ENCODE measurements around the gene ZC3H12C. TPM values are rescaled to one million over a fixed set of nuclear protein-coding genes. Genes with fewer than 3 reads are reported as not detected.
"Not testable (repeated sequence)": the region's sequence is repeated elsewhere in the genome, so short reads cannot be mapped to it uniquely, and the experiment has no call there.

Gene ZC3H12C
- total RNA-seq, 1 donor from 2014 or later = 18.0 TPM

- DNase-seq (ENCODE audit: missing footprints); intact Hi-C loops (cut with DNase I); ATAC-seq: not testable (repeated sequence)
Measured at GRCh38 chr11:110192604-110193282, 99.6 kb downstream of the ZC3H12C start.

GRCh38 chr11:110194211-110194766, 101.1 kb downstream of the ZC3H12C start:
- intact Hi-C loops (cut with DNase I); ATAC-seq; DNase-seq (ENCODE audit: missing footprints): not testable (repeated sequence)

- no peak for DNase-seq (ENCODE audit: missing footprints)
- intact Hi-C loops (cut with DNase I) = no loop called here
Measured at GRCh38 chr11:110196241-110196754, 103.1 kb downstream of the ZC3H12C start.

GRCh38 chr11:110196884-110197420, 103.8 kb downstream of the ZC3H12C start:
- DNase-seq (ENCODE audit: missing footprints) (no peak), ATAC-seq (no peak)
- intact Hi-C loops (cut with DNase I) = no loop called here

More at GRCh38 chr11:110196241-110196754, 103.1 kb downstream of the ZC3H12C start:
- no peak for ATAC-seq

- DNase-seq (ENCODE audit: missing footprints) = no peak
- intact Hi-C loops (cut with DNase I) = loop anchor here (1.0 kb wide), 1 partner anchor 233 kb away; no protein-coding TSS in a partner anchor
- no peak for ATAC-seq
Measured at GRCh38 chr11:110198031-110198729, 105.0 kb downstream of the ZC3H12C start.

GRCh38 chr11:110199184-110199981, 106.2 kb downstream of the ZC3H12C start:
- DNase-seq (ENCODE audit: missing footprints) = no peak
- intact Hi-C loops (cut with DNase I) = no loop called here

GRCh38 chr11:110200241-110200640, 107.0 kb downstream of the ZC3H12C start:
- ATAC-seq = no peak
- intact Hi-C loops (cut with DNase I) = no loop called here
- no peak for DNase-seq (ENCODE audit: missing footprints)

More at GRCh38 chr11:110199184-110199981, 106.2 kb downstream of the ZC3H12C start:
- no peak for ATAC-seq

- intact Hi-C loops (cut with DNase I) = loop anchor here (1.0 kb wide), 2 partner anchors 166 to 176 kb away; no protein-coding TSS in a partner anchor
- no peak for ATAC-seq
Measured at GRCh38 chr11:110200836-110201235, 107.6 kb downstream of the ZC3H12C start.

GRCh38 chr11:110207123-110207522, 113.9 kb downstream of the ZC3H12C start:
- no peak for ATAC-seq
- intact Hi-C loops (cut with DNase I) = no loop called here
- no peak for DNase-seq (ENCODE audit: missing footprints)

More at GRCh38 chr11:110200836-110201235, 107.6 kb downstream of the ZC3H12C start:
- no peak for DNase-seq (ENCODE audit: missing footprints)

GRCh38 chr11:110208678-110209312, 115.6 kb downstream of the ZC3H12C start:
- DNase-seq (ENCODE audit: missing footprints); intact Hi-C loops (cut with DNase I); ATAC-seq: not testable (repeated sequence)

- intact Hi-C loops (cut with DNase I); DNase-seq (ENCODE audit: missing footprints); ATAC-seq: not testable (repeated sequence)
Measured at GRCh38 chr11:110209313-110209694, 116.1 kb downstream of the ZC3H12C start.

GRCh38 chr11:110217223-110217877, 124.2 kb downstream of the ZC3H12C start:
- intact Hi-C loops (cut with DNase I) = no loop called here
- ATAC-seq (no peak), DNase-seq (ENCODE audit: missing footprints) (no peak)

GRCh38 chr11:110217936-110218335, 124.7 kb downstream of the ZC3H12C start:
- intact Hi-C loops (cut with DNase I) = no loop called here
- ATAC-seq = no peak
- DNase-seq (ENCODE audit: missing footprints) = no peak

- intact Hi-C loops (cut with DNase I) = no loop called here
- DNase-seq (ENCODE audit: missing footprints) (no peak), ATAC-seq (no peak)
Measured at GRCh38 chr11:110219006-110219785, 126.0 kb downstream of the ZC3H12C start.
